Mesenchymal stem cell (in vitro differentiated cells and primary cell): ENCODE measurements around the gene CHRNA4.
"Not testable (repeated sequence)": the region's sequence is repeated elsewhere in the genome, so short reads cannot be mapped to it uniquely, and the experiment has no call there.

Source experiments
- DNase-seq: peaks from one replicate; pipeline ENCODE4 v3.0.0-alpha.2; 2013
- H2AFZ ChIP-seq: one replicate; pipeline ENCODE4 v1.6.1; 2013; ENCODE audit warnings: low read depth, mild to moderate bottlenecking, control low read depth, inconsistent platforms, low read length, moderate library complexity
- H2AK5ac ChIP-seq: 2 replicates; pipeline ENCODE4 v1.6.1; 2013; ENCODE audit warnings: low read length, moderate library complexity, mild to moderate bottlenecking, inconsistent platforms; ENCODE audit not compliant: severe bottlenecking
- H2BK120ac ChIP-seq: one replicate; pipeline ENCODE4 v1.6.1; 2013; ENCODE audit warnings: low read depth, mild to moderate bottlenecking, inconsistent platforms, low read length, moderate library complexity
- H2BK12ac ChIP-seq, 2 experiments: one replicate each; pipeline ENCODE4 v1.6.1; 2013; ENCODE audit warnings: inconsistent platforms in 2 of 2, low read length in 2 of 2, mild to moderate bottlenecking in 2 of 2, moderate library complexity in 2 of 2, control low read depth in 1 of 2
- H2BK15ac ChIP-seq: one replicate; pipeline ENCODE4 v1.6.1; 2013; ENCODE audit warnings: mild to moderate bottlenecking, low read depth, inconsistent platforms; ENCODE audit not compliant: poor library complexity, severe bottlenecking
- H2BK5ac ChIP-seq: 2 replicates; pipeline ENCODE4 v1.6.1; 2013; ENCODE audit warnings: low read depth, mild to moderate bottlenecking, low read length, control low read depth, inconsistent platforms; ENCODE audit not compliant: poor library complexity, severe bottlenecking
- H3K14ac ChIP-seq, 2 experiments: one replicate each; pipeline ENCODE4 v1.6.1; 2013; ENCODE audit warnings: inconsistent platforms in 2 of 2, low read length in 2 of 2, control low read depth in 1 of 2, mild to moderate bottlenecking in 1 of 2, moderate library complexity in 1 of 2
- H3K18ac ChIP-seq, 2 experiments: one replicate each; pipeline ENCODE4 v1.6.1; 2013; ENCODE audit warnings: inconsistent platforms in 2 of 2, low read length in 2 of 2, control low read depth in 1 of 2, low read depth in 1 of 2, mild to moderate bottlenecking in 1 of 2
- H3K23ac ChIP-seq, 2 experiments: one replicate each; pipeline ENCODE4 v1.6.1; 2013; ENCODE audit warnings: inconsistent platforms in 2 of 2, low read length in 2 of 2, mild to moderate bottlenecking in 2 of 2, moderate library complexity in 2 of 2, control low read depth in 1 of 2
- H3K27ac ChIP-seq: 2 replicates; pipeline ENCODE4 v1.5.1; 2013; ENCODE audit warnings: mild to moderate bottlenecking, moderate library complexity, low read length, control low read depth, inconsistent platforms; ENCODE audit not compliant: poor library complexity, severe bottlenecking
- H3K27me3 ChIP-seq, 2 experiments: 2 replicates each; pipeline versions ENCODE4 v1.6.1 to v1.7.0; 2013; ENCODE audit warnings: low read length in 2 of 2, mild to moderate bottlenecking in 2 of 2, moderate library complexity in 2 of 2, control low read depth in 1 of 2, inconsistent platforms in 1 of 2; ENCODE audit not compliant: control insufficient read depth in 1 of 2, insufficient read depth in 1 of 2
- H3K36me3 ChIP-seq, 2 experiments: 2 replicates each; pipeline versions ENCODE4 v1.6.1 to v1.7.0; 2013; ENCODE audit warnings: low read length in 2 of 2, control low read depth in 1 of 2, inconsistent platforms in 1 of 2, low read depth in 1 of 2, mild to moderate bottlenecking in 1 of 2; ENCODE audit not compliant: insufficient read depth in 2 of 2, control insufficient read depth in 1 of 2
- H3K4ac ChIP-seq, 2 experiments: one replicate each; pipeline ENCODE4 v1.6.1; 2013; ENCODE audit warnings: inconsistent platforms in 2 of 2, low read length in 2 of 2, mild to moderate bottlenecking in 2 of 2, moderate library complexity in 2 of 2, control low read depth in 1 of 2, low read depth in 1 of 2
- H3K4me1 ChIP-seq: 2 replicates; pipeline ENCODE4 v1.6.1; 2013; ENCODE audit warnings: low read depth, low read length, control low read depth; ENCODE audit not compliant: control insufficient read depth, insufficient read depth
- H3K4me2 ChIP-seq: 2 replicates; pipeline ENCODE4 v1.6.1; 2013; ENCODE audit warnings: low read length, mild to moderate bottlenecking, inconsistent platforms; ENCODE audit not compliant: poor library complexity, severe bottlenecking
- H3K4me3 ChIP-seq, 2 experiments: 2 replicates each; pipeline versions ENCODE4 v1.5.1 to v1.7.0; 2013; ENCODE audit warnings: low read length in 2 of 2, mild to moderate bottlenecking in 2 of 2, control low read depth in 1 of 2, low read depth in 1 of 2; ENCODE audit not compliant: insufficient read depth in 1 of 2
- H3K79me1 ChIP-seq: replicated peaks from 2 replicates; pipeline ENCODE4 v1.6.1; 2013; ENCODE audit warnings: mild to moderate bottlenecking, control low read depth, low read length, inconsistent platforms; ENCODE audit not compliant: poor library complexity, severe bottlenecking
- H3K9ac ChIP-seq: 2 replicates; pipeline ENCODE4 v1.7.0; 2013; ENCODE audit warnings: mild to moderate bottlenecking, low read length, moderate library complexity
- H3K9me3 ChIP-seq: 2 replicates; pipeline ENCODE4 v1.7.0; 2013; ENCODE audit warnings: mild to moderate bottlenecking, low read length; ENCODE audit not compliant: control insufficient read depth
- H4K8ac ChIP-seq: one replicate; pipeline ENCODE4 v1.6.1; 2013; ENCODE audit warnings: inconsistent platforms, mild to moderate bottlenecking, low read length, moderate library complexity
- H4K91ac ChIP-seq: one replicate; pipeline ENCODE4 v1.6.1; 2013; ENCODE audit warnings: mild to moderate bottlenecking, low read length, inconsistent platforms
- WGBS: methylation state at CpG from one replicate; pipeline ENCODE4 v1.1.7; 2013; ENCODE audit warnings: mixed read lengths; 5-methylcytosine and 5-hydroxymethylcytosine counted together

Gene CHRNA4

GRCh38 chr20:63335060-63335459 is 26.1 kb downstream of the CHRNA4 start:
- H2BK120ac ChIP-seq, H3K9ac ChIP-seq, H3K79me1 ChIP-seq, H3K23ac ChIP-seq, H3K18ac ChIP-seq, H4K91ac ChIP-seq, H4K8ac ChIP-seq, H2AK5ac ChIP-seq, H3K27ac ChIP-seq, H3K4me2 ChIP-seq, H3K4ac ChIP-seq, DNase-seq, H2AFZ ChIP-seq, H3K36me3 ChIP-seq, H2BK12ac ChIP-seq, H3K14ac ChIP-seq, H2BK5ac ChIP-seq, H3K4me3 ChIP-seq, H3K4me1 ChIP-seq, H2BK15ac ChIP-seq: not testable (repeated sequence)
- Histone ChIP-seq H3K27me3 (peaks cover 43 to 55% of the 10 kb centered on the region in 2 experiments), H3K9me3 (peaks cover 11% of the 10 kb centered on the region)
- WGBS: 86% methylated on average over 9 of the region's 9 CpGs

DNA sequence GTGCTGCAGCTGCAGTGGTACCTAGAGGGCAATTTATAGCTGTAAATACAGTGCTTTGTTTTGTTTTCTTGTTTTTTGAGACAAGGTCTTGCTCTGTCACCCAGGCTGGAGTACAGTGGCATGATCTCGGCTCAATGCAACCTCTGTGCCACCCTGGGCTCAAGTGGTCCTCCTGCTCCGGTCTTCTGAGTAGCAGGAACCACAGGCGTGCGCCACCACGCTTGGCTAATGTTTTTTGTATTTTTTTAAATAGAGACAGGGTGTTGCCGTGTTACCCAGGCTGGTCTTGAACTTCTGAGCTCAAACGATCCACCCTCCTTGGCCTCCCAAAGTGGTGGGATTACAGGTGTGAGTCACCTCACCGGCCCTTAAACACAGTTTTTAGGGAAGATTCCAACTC is 26.8 kb downstream of the CHRNA4 start:
- H3K27me3 ChIP-seq: peaks cover 43 to 55% of the 10 kb centered on the region in 2 experiments
- no peak overlapping the region for H2AK5ac ChIP-seq
- 77% methylated on average over 7 of the region's 8 CpGs for WGBS
- H3K4me1 ChIP-seq: peaks cover 3% of the 10 kb centered on the region
- DNase-seq: no peak
- no peak overlapping the region for H4K91ac ChIP-seq
- no peak overlapping the region for H2BK5ac ChIP-seq
- H2BK15ac ChIP-seq: no peak overlapping the region
- no peak overlapping the region for H3K18ac ChIP-seq
- no peak overlapping the region for H3K4me3 ChIP-seq
- no peak overlapping the region for H2AFZ ChIP-seq
- H2BK120ac ChIP-seq: no peak overlapping the region
- no peak overlapping the region for H3K23ac ChIP-seq
- no peak overlapping the region for H3K4me2 ChIP-seq
- H3K27ac ChIP-seq: no peak overlapping the region
- H3K4ac ChIP-seq: no peak overlapping the region
- H3K14ac ChIP-seq: no peak overlapping the region
- peaks cover 11% of the 10 kb centered on the region for H3K9me3 ChIP-seq
- H2BK12ac ChIP-seq: no peak overlapping the region
- H4K8ac ChIP-seq: no peak overlapping the region
- no peaks in the 10 kb centered on the region for H3K36me3 ChIP-seq
- H3K79me1 ChIP-seq: no peaks in the 10 kb centered on the region
- no peak overlapping the region for H3K9ac ChIP-seq

DNA sequence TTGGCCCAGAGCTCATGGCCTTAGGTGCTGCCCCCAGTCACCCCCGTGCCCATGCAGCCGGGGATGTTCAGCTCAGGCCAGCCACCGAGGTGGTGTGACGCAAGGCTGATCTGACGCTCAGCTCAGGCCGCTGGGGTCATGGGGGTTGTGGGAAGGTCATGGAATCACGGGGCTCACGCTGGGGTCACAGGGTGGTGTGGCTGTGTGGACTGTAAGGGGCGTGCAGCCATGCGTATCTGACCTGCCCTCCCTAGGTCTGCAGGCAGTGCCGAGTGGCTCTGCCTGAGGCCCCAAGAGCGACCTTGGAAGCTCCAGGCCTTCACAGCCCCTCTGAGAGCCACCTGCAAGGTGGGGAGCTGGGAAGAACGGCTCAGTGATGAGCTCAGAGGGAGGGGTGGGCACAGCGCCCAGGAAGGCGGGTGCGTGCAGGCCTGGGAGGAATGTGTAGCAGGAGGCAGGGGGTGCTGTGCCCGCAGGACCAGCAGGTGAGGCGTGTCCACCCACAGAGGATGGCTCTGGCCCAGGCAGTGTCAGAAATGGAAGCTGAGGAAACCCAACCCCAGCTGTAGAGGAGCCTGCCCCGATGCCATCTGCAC is 27.8 kb downstream of the CHRNA4 start:
- Histone ChIP-seq H2AK5ac (no peak overlapping the region), H2BK120ac (no peak overlapping the region), H3K79me1 (no peaks in the 10 kb centered on the region), H2BK5ac (no peak overlapping the region), H3K23ac (no peak overlapping the region), H3K4me1 (peaks cover 6% of the 10 kb centered on the region), H3K27ac (no peak overlapping the region), H2AFZ (no peak overlapping the region), H4K8ac (no peak overlapping the region), H3K18ac (no peak overlapping the region), H3K4me3 (peak overlapping the region in 1 of 2 experiments; percentile 20), H2BK12ac (no peak overlapping the region), H3K9me3 (peaks cover 11% of the 10 kb centered on the region), H3K4me2 (no peak overlapping the region), H3K27me3 (peaks cover 37 to 55% of the 10 kb centered on the region in 2 experiments), H3K4ac (no peak overlapping the region), H4K91ac (no peak overlapping the region), H3K14ac (no peak overlapping the region), H2BK15ac (no peak overlapping the region), H3K9ac (no peak overlapping the region), H3K36me3 (no peaks in the 10 kb centered on the region)
- WGBS: 90% methylated on average over 19 of the region's 19 CpGs
- DNase-seq: no peak

GRCh38 chr20:63332488-63333240 is 28.5 kb downstream of the CHRNA4 start:
- Histone ChIP-seq H2BK120ac (no peak overlapping the region), H3K14ac (no peak overlapping the region), H4K91ac (no peak overlapping the region), H3K27ac (no peak overlapping the region), H2BK5ac (no peak overlapping the region), H4K8ac (no peak overlapping the region), H3K4me2 (no peak overlapping the region), H3K23ac (no peak overlapping the region), H3K9me3 (peaks cover 11% of the 10 kb centered on the region), H3K36me3 (no peaks in the 10 kb centered on the region), H3K18ac (no peak overlapping the region), H2AFZ (no peak overlapping the region), H3K4me1 (peaks cover 4% of the 10 kb centered on the region), H3K79me1 (no peaks in the 10 kb centered on the region), H3K4me3 (no peak overlapping the region), H2BK12ac (no peak overlapping the region), H2AK5ac (no peak overlapping the region), H3K4ac (no peak overlapping the region), H3K27me3 (peaks cover 30 to 55% of the 10 kb centered on the region in 2 experiments), H3K9ac (no peak overlapping the region), H2BK15ac (no peak overlapping the region)
- 82% methylated on average over 22 of the region's 22 CpGs for WGBS
- DNase-seq: no peak
